ENCODE measurements around the gene FCRLB. TPM values are rescaled to one million over a fixed set of nuclear protein-coding genes. Genes with fewer than 3 reads are reported as not detected.
A peak's percentile ranks its signal among the peaks of the same experiment; 100 is the strongest.

FCRLB gene
- total and polyA plus RNA-seq, 9 of the 15 experiments (the other 6 are each of a cell fraction or from before 2014, with no cell fraction given): 0.20 to 4.6 (median 1.3) TPM

DNA sequence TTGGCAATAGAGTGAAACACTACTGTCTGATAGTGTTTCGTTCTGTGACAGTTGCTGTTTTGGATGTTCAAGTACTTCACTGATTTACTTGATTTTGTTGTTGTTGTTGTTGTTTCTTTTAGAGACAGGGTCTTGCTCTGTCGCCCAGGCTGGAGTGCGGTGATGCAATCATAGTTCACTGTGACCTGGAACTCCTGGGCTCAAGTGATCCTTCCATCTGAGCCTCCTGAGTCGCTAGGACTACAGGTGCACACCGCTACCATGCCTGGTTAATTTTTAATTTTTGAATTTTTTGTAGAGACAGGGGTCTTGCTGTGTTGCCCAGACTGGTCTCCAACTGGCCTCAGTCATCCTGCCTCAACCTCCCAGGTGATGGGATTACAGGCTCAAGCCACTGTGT, 47.1 kb downstream of the FCRLB start:
- H3K4me3 ChIP-seq: no peak overlapping the region
- CTCF ChIA-PET (ENCODE audit: low intra/inter-chr PET ratio): no interaction called here
- WGBS (ENCODE audit: insufficient coverage, low coverage, missing lambda C conversion rate): 95% methylated on average over 5 of the region's 5 CpGs
- H3K4me1 ChIP-seq (replicated peaks in 1 of 2; ENCODE audit: control insufficient read depth in 2 of 2, insufficient read depth in 2 of 2, low read length in 2 of 2): peaks cover 8 to 26% of the 10 kb centered on the region in 2 experiments; a peak in 4 of 5 replicates
- in situ Hi-C loops (cut with MboI): no loop called here
- no peak for ATAC-seq
- H3K9me3 ChIP-seq (replicated peaks; ENCODE audit: control insufficient read depth, insufficient read depth, low read depth, low read length): no peaks in the 10 kb centered on the region
- FAIRE-seq: no peak
- no peak overlapping the region for H3K9ac ChIP-seq (ENCODE audit: insufficient read depth in 1 of 2, low read depth in 2 of 2, low read length in 2 of 2)
- H4K20me1 ChIP-seq (replicated peaks; ENCODE audit: control insufficient read depth, insufficient read depth, low read length): peaks cover 8% of the 10 kb centered on the region; the same call in 1 of the 2 replicates
- POLR2A ChIA-PET: interaction anchor here (2.3 kb wide), 1 partner anchor 19 kb away, joined by 10 read pairs; the partner anchor contains the start of gene DUSP12
- no peaks in the 10 kb centered on the region for H3K27me3 ChIP-seq (ENCODE audit: control insufficient read depth in 2 of 2, insufficient read depth in 2 of 2, low read length in 2 of 2)
- H3K36me3 ChIP-seq (ENCODE audit: control insufficient read depth, insufficient read depth, low read length): peaks cover 8% of the 10 kb centered on the region
- no peak overlapping the region for H2AFZ ChIP-seq (ENCODE audit: low read depth, low read length)
- intact Hi-C loops (cut with micrococcal nuclease): loop anchor here (10.0 kb wide), 1 partner anchor 266 kb away; no protein-coding TSS in a partner anchor
- no peak for DNase-seq (ENCODE audit: extremely low read depth in 1 of 4, low spot score in 3 of 4)
- H3K27ac ChIP-seq (ENCODE audit: extremely low read depth, low read depth, low read length): no peak overlapping the region
- BruUV-seq (replicated peaks): no TSS peak
- H3K79me2 ChIP-seq (ENCODE audit: control insufficient read depth, insufficient read depth, low read length): peaks cover 76% of the 10 kb centered on the region
- H3K9me1 ChIP-seq (ENCODE audit: control insufficient read depth, insufficient read depth, low read length): no peaks in the 10 kb centered on the region
- H3K4me2 ChIP-seq (ENCODE audit: insufficient read depth, low read length): 0 out of 2 replicates have a peak overlapping the region, but pooled peaks have one; percentile 38
- TF ChIP-seq FIP1L1 (IDR thresholded peaks at IDR 0.05; ENCODE audit: low read depth, low read length, poor library complexity, severe bottlenecking) (no peak), ATF1 (CRISPR knock-in tag; IDR thresholded peaks at IDR 0.05) (no peak), ATF1 (tag; IDR thresholded peaks at IDR 0.05) (no peak), SIN3B (IDR thresholded peaks at IDR 0.05; ENCODE audit: low read depth) (no peak), ZNF143 (CRISPR knock-in tag; IDR thresholded peaks at IDR 0.05) (no peak), ZNF121 (CRISPR knock-in tag; conservative IDR thresholded peaks at IDR 0.05) (peak; percentile 54), HLTF (IDR thresholded peaks at IDR 0.05) (0 out of 2 replicates have a peak, but pooled peaks have one; percentile 21), HMG20A (CRISPR knock-in tag; conservative IDR thresholded peaks at IDR 0.05) (no peak)
- TF ChIP-seq, protein P1, sequence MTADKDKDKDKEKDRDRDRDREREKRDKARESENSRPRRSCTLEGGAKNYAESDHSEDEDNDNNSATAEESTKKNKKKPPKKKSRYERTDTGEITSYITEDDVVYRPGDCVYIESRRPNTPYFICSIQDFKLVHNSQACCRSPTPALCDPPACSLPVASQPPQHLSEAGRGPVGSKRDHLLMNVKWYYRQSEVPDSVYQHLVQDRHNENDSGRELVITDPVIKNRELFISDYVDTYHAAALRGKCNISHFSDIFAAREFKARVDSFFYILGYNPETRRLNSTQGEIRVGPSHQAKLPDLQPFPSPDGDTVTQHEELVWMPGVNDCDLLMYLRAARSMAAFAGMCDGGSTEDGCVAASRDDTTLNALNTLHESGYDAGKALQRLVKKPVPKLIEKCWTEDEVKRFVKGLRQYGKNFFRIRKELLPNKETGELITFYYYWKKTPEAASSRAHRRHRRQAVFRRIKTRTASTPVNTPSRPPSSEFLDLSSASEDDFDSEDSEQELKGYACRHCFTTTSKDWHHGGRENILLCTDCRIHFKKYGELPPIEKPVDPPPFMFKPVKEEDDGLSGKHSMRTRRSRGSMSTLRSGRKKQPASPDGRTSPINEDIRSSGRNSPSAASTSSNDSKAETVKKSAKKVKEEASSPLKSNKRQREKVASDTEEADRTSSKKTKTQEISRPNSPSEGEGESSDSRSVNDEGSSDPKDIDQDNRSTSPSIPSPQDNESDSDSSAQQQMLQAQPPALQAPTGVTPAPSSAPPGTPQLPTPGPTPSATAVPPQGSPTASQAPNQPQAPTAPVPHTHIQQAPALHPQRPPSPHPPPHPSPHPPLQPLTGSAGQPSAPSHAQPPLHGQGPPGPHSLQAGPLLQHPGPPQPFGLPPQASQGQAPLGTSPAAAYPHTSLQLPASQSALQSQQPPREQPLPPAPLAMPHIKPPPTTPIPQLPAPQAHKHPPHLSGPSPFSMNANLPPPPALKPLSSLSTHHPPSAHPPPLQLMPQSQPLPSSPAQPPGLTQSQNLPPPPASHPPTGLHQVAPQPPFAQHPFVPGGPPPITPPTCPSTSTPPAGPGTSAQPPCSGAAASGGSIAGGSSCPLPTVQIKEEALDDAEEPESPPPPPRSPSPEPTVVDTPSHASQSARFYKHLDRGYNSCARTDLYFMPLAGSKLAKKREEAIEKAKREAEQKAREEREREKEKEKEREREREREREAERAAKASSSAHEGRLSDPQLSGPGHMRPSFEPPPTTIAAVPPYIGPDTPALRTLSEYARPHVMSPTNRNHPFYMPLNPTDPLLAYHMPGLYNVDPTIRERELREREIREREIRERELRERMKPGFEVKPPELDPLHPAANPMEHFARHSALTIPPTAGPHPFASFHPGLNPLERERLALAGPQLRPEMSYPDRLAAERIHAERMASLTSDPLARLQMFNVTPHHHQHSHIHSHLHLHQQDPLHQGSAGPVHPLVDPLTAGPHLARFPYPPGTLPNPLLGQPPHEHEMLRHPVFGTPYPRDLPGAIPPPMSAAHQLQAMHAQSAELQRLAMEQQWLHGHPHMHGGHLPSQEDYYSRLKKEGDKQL (CRISPR knock-in tag; IDR thresholded peaks at IDR 0.05; ENCODE audit: borderline replicate concordance): no peak
- TF ChIP-seq, protein P2, sequence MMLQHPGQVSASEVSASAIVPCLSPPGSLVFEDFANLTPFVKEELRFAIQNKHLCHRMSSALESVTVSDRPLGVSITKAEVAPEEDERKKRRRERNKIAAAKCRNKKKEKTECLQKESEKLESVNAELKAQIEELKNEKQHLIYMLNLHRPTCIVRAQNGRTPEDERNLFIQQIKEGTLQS (IDR thresholded peaks at IDR 0.05): peak; percentile 79
- TF ChIP-seq, protein P2 (CRISPR knock-in tag; conservative IDR thresholded peaks at IDR 0.05): no peak
- TF ChIP-seq, protein P3, sequence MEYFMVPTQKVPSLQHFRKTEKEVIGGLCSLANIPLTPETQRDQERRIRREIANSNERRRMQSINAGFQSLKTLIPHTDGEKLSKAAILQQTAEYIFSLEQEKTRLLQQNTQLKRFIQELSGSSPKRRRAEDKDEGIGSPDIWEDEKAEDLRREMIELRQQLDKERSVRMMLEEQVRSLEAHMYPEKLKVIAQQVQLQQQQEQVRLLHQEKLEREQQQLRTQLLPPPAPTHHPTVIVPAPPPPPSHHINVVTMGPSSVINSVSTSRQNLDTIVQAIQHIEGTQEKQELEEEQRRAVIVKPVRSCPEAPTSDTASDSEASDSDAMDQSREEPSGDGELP (CRISPR knock-in tag; IDR thresholded peaks at IDR 0.05; ENCODE audit: borderline replicate concordance): no peak
- TF ChIP-seq, protein P4, sequence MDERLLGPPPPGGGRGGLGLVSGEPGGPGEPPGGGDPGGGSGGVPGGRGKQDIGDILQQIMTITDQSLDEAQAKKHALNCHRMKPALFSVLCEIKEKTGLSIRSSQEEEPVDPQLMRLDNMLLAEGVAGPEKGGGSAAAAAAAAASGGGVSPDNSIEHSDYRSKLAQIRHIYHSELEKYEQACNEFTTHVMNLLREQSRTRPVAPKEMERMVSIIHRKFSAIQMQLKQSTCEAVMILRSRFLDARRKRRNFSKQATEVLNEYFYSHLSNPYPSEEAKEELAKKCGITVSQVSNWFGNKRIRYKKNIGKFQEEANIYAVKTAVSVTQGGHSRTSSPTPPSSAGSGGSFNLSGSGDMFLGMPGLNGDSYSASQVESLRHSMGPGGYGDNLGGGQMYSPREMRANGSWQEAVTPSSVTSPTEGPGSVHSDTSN (CRISPR knock-in tag; IDR thresholded peaks at IDR 0.05; ENCODE audit: low read depth): no peak
- TF ChIP-seq, protein P4 (tag; conservative IDR thresholded peaks at IDR 0.05; ENCODE audit: low read depth): no peak

Data from K562 (cell line).